ENCODE measurements around the gene SETX.

SETX gene

DNA sequence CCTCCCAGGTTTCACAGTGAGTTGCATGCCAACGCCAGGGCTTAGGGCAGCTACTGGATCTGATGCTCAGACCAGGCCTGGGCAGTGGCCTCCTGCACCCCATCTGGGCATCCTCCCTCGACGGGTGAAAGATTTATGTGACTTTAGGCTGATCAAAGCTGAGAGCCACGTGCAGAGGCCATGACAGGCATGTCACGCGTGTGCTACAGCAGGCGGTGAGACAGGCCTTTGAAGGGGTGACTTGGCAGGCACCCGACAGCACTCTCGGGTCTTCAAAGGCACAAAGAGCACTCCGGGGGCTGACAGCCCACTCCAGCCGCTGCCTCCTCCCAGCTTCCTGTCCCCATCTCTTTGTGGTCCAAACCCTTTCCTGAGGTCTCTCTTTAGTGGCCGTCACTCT, 126.7 kb downstream of the SETX start:
- no peak for DNase-seq (ENCODE audit: low read depth)
- TF ChIP-seq CTCF (conservative IDR thresholded peaks at IDR 0.05; ENCODE audit: low read length): no peak
- H3K4me3 ChIP-seq (ENCODE audit: low read length): no peak overlapping the region

GRCh38 chr9:132226571-132227430, 128.0 kb downstream of the SETX start:
- no peak overlapping the region for H3K4me3 ChIP-seq (ENCODE audit: low read length)
- DNase-seq (ENCODE audit: low read depth): no peak
- TF ChIP-seq CTCF (conservative IDR thresholded peaks at IDR 0.05; ENCODE audit: low read length): no peak

- DNase-seq (ENCODE audit: low read depth): no peak
- H3K4me3 ChIP-seq (ENCODE audit: low read length): no peak overlapping the region
- TF ChIP-seq CTCF (conservative IDR thresholded peaks at IDR 0.05; ENCODE audit: low read length): no peak
Observed at GRCh38 chr9:132224645-132225044, 130.1 kb downstream of the SETX start.

- no peak overlapping the region for H3K4me3 ChIP-seq (ENCODE audit: low read length)
- TF ChIP-seq CTCF (conservative IDR thresholded peaks at IDR 0.05; ENCODE audit: low read length): no peak
- DNase-seq (ENCODE audit: low read depth): no peak
Observed at GRCh38 chr9:132221941-132222340, 132.8 kb downstream of the SETX start.

DNA sequence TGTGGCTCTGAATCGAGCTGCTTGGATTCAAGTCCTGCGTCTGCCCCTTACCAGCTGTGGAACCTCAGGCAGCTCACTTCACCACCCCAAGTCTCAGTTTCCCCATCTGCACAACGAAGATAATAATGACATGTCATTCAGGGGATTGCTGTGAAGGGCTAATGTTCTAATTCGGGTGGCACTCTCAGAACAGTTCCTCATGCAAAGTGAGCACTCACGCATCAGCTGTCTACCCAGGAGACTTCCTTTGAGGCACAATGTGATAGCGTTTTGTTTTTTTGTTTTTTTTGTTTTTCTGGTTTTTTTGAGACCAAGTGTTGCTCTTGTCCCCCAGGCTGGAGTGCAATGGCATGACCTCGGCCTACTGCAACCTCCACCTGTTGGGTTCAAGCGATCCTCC, 136.6 kb downstream of the SETX start:
- no peak for TF ChIP-seq CTCF (conservative IDR thresholded peaks at IDR 0.05; ENCODE audit: low read length)
- DNase-seq (ENCODE audit: low read depth): no peak
- H3K4me3 ChIP-seq (ENCODE audit: low read length): no peak overlapping the region

DNA sequence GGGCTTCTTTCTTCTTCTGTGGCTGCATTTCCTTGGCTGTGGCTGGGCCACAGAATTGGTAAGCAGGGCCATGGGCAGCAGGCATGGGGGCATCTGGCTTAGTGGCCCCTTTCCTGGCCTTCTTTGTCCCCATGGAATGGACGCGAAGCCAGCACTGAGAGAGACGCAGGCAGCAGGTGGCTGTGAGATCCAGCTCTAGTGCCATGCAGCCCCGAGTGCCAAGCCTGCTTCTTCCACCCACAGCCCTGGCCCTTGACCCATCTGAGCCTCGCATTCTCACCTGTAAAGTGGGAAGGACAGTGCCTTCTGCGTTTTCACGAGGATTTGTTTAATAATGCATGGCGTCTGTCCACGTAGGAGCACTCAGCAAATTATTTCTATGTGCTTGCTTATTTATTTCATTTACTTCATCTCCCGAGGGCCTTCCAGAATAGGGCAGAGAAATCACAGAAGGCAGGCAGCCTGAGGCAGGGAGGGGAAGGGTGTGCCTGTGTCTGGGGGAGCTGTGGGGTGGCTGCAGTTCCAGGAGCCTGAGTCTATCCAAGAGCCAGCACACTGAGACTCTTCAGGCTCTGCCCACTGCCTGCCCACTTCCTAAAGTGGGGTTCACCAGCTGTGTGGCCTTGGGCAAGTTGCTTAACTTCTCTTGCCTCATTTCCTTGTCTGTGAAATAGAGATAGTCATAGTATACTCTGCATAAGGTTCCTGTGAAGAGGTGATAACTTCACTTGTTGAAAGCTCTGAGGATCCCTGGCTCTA, 137.7 kb downstream of the SETX start:
- no peak for TF ChIP-seq CTCF (conservative IDR thresholded peaks at IDR 0.05; ENCODE audit: low read length)
- DNase-seq (ENCODE audit: low read depth): no peak
- no peak overlapping the region for H3K4me3 ChIP-seq (ENCODE audit: low read length)
